Cardiac muscle cell (in vitro differentiated cells and primary cell): ENCODE measurements around the gene FABP7. TPM values are rescaled to one million over a fixed set of nuclear protein-coding genes. Genes with fewer than 3 reads are reported as not detected.

Source experiments
- DNase-seq, 2 donors: peaks; one replicate each; pipeline versions ENCODE4 v3.0.0 to v3.0.0-alpha.2; 2010 to 2017; ENCODE audit warnings: low read depth in 1 of 2, low spot score in 1 of 2
- H3K27ac ChIP-seq: fragments of 200-600 bp; sonication (generic); 2 replicates; pipeline ENCODE4 v1.5.1; 2016
- H3K27me3 ChIP-seq: fragments of 200-600 bp; sonication (generic); 2 replicates; pipeline ENCODE4 v1.6.0; 2016; ENCODE audit warnings: control low read depth
- H3K36me3 ChIP-seq: fragments of 200-600 bp; sonication (generic); 2 replicates; pipeline ENCODE4 v1.5.1; 2016; ENCODE audit warnings: control low read depth
- H3K4me1 ChIP-seq: fragments of 200-600 bp; sonication (generic); 2 replicates; pipeline ENCODE4 v1.8.1; 2017; ENCODE audit warnings: low read depth, mild to moderate bottlenecking, mixed run types
- H3K4me3 ChIP-seq: fragments of 200-600 bp; sonication (generic); 2 replicates; pipeline ENCODE4 v1.5.1; 2016; ENCODE audit warnings: mild to moderate bottlenecking
- H3K9me3 ChIP-seq: fragments of 200-600 bp; sonication (generic); 2 replicates; pipeline ENCODE4 v1.5.1; 2017; ENCODE audit warnings: low read depth, mild to moderate bottlenecking, control low read depth
- CTCF ChIP-seq: IDR thresholded peaks from 2 replicates; pipeline ENCODE4 v1.5.1; 2012; ENCODE audit warnings: low read depth, mild to moderate bottlenecking, low read length
- polyA plus RNA-seq: library from polyadenylated mRNA; unstranded; fragments of >200 nt; fragmentation: Nextera tagmentation; extraction: Ambion mirVana; gene quantifications from 2 replicates; pipeline ENCODE4 v1.2.1, GENCODE V29; 2016
- total RNA-seq: library from RNA; depleted of rRNA; stranded (reverse); fragments of >200 nt; gene quantifications from 2 replicates; pipeline ENCODE4 v1.2.3, GENCODE V29; 2016

FABP7 gene
- total and polyA plus RNA-seq, 2 experiments from 2014 or later: 2.2 to 6.4 TPM

GRCh38 chr6:122825163-122825562 is 45.6 kb downstream of the FABP7 start:
- no peak for DNase-seq
- H3K36me3 ChIP-seq: no peaks in the 10 kb centered on the region
- no peak overlapping the region for H3K27ac ChIP-seq
- H3K9me3 ChIP-seq: no peaks in the 10 kb centered on the region
- no peaks in the 10 kb centered on the region for H3K27me3 ChIP-seq
- no peaks in the 10 kb centered on the region for H3K4me1 ChIP-seq
- no peak for TF ChIP-seq CTCF
- no peak overlapping the region for H3K4me3 ChIP-seq

- Histone ChIP-seq H3K36me3 (no peaks in the 10 kb centered on the region), H3K27ac (no peak overlapping the region), H3K4me1 (no peaks in the 10 kb centered on the region), H3K9me3 (no peaks in the 10 kb centered on the region), H3K27me3 (no peaks in the 10 kb centered on the region), H3K4me3 (no peak overlapping the region)
- TF ChIP-seq CTCF: no peak
- DNase-seq: no peak
Measured at GRCh38 chr6:122829456-122829855, 49.9 kb downstream of the FABP7 start.

- no peak for TF ChIP-seq CTCF
- H3K36me3 ChIP-seq: no peaks in the 10 kb centered on the region
- no peaks in the 10 kb centered on the region for H3K9me3 ChIP-seq
- H3K27me3 ChIP-seq: no peaks in the 10 kb centered on the region
- peaks cover 5% of the 10 kb centered on the region for H3K4me1 ChIP-seq
- H3K27ac ChIP-seq: no peak overlapping the region
- no peak for DNase-seq
- H3K4me3 ChIP-seq: no peak overlapping the region
Measured at GRCh38 chr6:122831511-122831910, 52.0 kb downstream of the FABP7 start.

GRCh38 chr6:122832459-122832858 is 52.9 kb downstream of the FABP7 start:
- Histone ChIP-seq H3K4me1 (peaks cover 5% of the 10 kb centered on the region), H3K27ac (no peak overlapping the region), H3K27me3 (no peaks in the 10 kb centered on the region), H3K36me3 (no peaks in the 10 kb centered on the region), H3K4me3 (no peak overlapping the region), H3K9me3 (no peaks in the 10 kb centered on the region)
- no peak for DNase-seq
- no peak for TF ChIP-seq CTCF

- no peak for TF ChIP-seq CTCF
- no peaks in the 10 kb centered on the region for H3K36me3 ChIP-seq
- no peak overlapping the region for H3K27ac ChIP-seq
- H3K9me3 ChIP-seq: no peaks in the 10 kb centered on the region
- H3K4me1 ChIP-seq: peaks cover 5% of the 10 kb centered on the region
- DNase-seq: no peak
- no peaks in the 10 kb centered on the region for H3K27me3 ChIP-seq
- no peak overlapping the region for H3K4me3 ChIP-seq
Measured at GRCh38 chr6:122833021-122833491, 53.5 kb downstream of the FABP7 start.

Other genes with a start within 250 kb of the FABP7 start
- 51.0 and 69.1 TPM in 2 replicates for gene PKIB, start 169.3 kb upstream of the FABP7 start, total RNA-seq
- 71.4 and 85.8 TPM in 2 replicates for gene PKIB, start 169.3 kb upstream of the FABP7 start, polyA plus RNA-seq
- gene SMPDL3A, start 9.5 kb downstream of the FABP7 start, total RNA-seq: 1.4 and 4.5 TPM in 2 replicates
- gene SMPDL3A, start 9.5 kb downstream of the FABP7 start, polyA plus RNA-seq: 4.5 and 6.1 TPM in 2 replicates
- gene CLVS2, start 216.5 kb downstream of the FABP7 start, total RNA-seq: 0.03 and 0.04 TPM in 2 replicates
- gene CLVS2, start 216.5 kb downstream of the FABP7 start, polyA plus RNA-seq: not detected in 2 replicates